Gastrocnemius medialis (tissue), 4 donors: ENCODE results near the gene DHRS12.

Experiments used
- CTCF ChIP-seq, 5 experiments: fragments of 450-650 bp in 3 of 5; fragments of 200-600 bp in 2 of 5; sonication (generic) in 2 of 5; IDR thresholded peaks in 4 of 5; conservative IDR thresholded peaks in 1 of 5; 1 replicate in 4 of 5; 2 replicates in 1 of 5; pipeline ENCODE4 v1.5.1; 2016 to 2019; ENCODE audit warnings: antibody characterized with exemption in 5 of 5, mild to moderate bottlenecking in 3 of 5, moderate library complexity in 3 of 5
- POLR2A ChIP-seq, 2 donors: fragments of 450-650 bp; IDR thresholded peaks; one replicate each; pipeline ENCODE4 v1.6.1; 2017; ENCODE audit warnings: antibody characterized with exemption in 2 of 2, mild to moderate bottlenecking in 2 of 2, moderate library complexity in 2 of 2

GRCh38 chr13:51728275-51728673 is 75.7 kb downstream of the DHRS12 start:
- no peak for TF ChIP-seq CTCF (IDR thresholded peaks at IDR 0.05 in 4 of 5, conservative IDR thresholded peaks at IDR 0.05 in 1 of 5)
- TF ChIP-seq POLR2A (IDR thresholded peaks at IDR 0.05): no peak
